Measurements from ENCODE around the gene PET117. TPM values are rescaled to one million over a fixed set of nuclear protein-coding genes. Genes with fewer than 3 reads are reported as not detected.

Gene PET117
- total RNA-seq, 4 donors from 2014 or later, result 15.7 to 21.7 (median 18.0) TPM

- peaks cover 0 to 41% (median 0%) of the 10 kb centered on the region in 3 donors for H3K36me3 ChIP-seq
Observed at GRCh38 chr20:18165553-18165952, 27.9 kb downstream of the PET117 start.

GRCh38 chr20:18166241-18166881 is 28.7 kb downstream of the PET117 start:
- Histone ChIP-seq H3K4me3 (no peak overlapping the region), H3K4me1 (peaks cover 0 to 14% (median 0%) of the 10 kb centered on the region in 4 donors), H3K27ac (no peak overlapping the region), H3K27me3 (no peaks in the 10 kb centered on the region), H3K9me3 (no peaks in the 10 kb centered on the region), H3K36me3 (peaks cover 0 to 38% (median 0%) of the 10 kb centered on the region in 3 donors)
- TF ChIP-seq POLR2A (IDR thresholded peaks at IDR 0.05), result no peak
- TF ChIP-seq CTCF (IDR thresholded peaks at IDR 0.05), result no peak
- no peak for DNase-seq

More at GRCh38 chr20:18165553-18165952, 27.9 kb downstream of the PET117 start:
- no peaks in the 10 kb centered on the region for H3K27me3 ChIP-seq
- H3K27ac ChIP-seq, result no peak overlapping the region
- H3K4me3 ChIP-seq, result no peak overlapping the region
- peaks cover 0 to 14% (median 0%) of the 10 kb centered on the region in 4 donors for H3K4me1 ChIP-seq
- no peak for TF ChIP-seq CTCF (IDR thresholded peaks at IDR 0.05)
- DNase-seq, result no peak
- H3K9me3 ChIP-seq, result no peaks in the 10 kb centered on the region

DNA sequence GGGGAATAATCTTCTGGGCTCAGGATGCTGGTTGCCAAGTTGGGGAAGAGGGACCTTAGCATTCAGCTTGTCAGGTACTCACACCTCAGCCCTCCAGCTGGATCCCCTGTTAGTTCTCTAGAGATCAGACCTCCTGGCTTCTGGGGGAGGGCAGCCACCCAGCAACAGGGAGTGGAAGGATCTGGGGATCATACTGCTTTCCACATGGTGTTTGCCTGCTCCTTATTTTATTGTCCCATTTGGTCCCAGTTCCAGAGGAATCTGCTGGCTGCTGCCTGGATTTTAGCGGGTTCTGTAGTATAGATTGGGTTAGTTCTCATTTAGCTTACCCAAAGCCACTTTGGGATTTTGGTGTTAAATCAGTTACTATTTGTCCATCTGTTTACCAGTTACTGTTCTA is 29.3 kb downstream of the PET117 start:
- no peaks in the 10 kb centered on the region for H3K27me3 ChIP-seq
- TF ChIP-seq CTCF (IDR thresholded peaks at IDR 0.05) (no peak), POLR2A (IDR thresholded peaks at IDR 0.05) (no peak)
- no peaks in the 10 kb centered on the region for H3K9me3 ChIP-seq
- no peak for DNase-seq
- no peak overlapping the region for H3K27ac ChIP-seq
- H3K4me3 ChIP-seq, result no peak overlapping the region
- H3K36me3 ChIP-seq, result peaks cover 0 to 38% (median 0%) of the 10 kb centered on the region in 3 donors
- peaks cover 0 to 14% (median 0%) of the 10 kb centered on the region in 4 donors for H3K4me1 ChIP-seq

DNA sequence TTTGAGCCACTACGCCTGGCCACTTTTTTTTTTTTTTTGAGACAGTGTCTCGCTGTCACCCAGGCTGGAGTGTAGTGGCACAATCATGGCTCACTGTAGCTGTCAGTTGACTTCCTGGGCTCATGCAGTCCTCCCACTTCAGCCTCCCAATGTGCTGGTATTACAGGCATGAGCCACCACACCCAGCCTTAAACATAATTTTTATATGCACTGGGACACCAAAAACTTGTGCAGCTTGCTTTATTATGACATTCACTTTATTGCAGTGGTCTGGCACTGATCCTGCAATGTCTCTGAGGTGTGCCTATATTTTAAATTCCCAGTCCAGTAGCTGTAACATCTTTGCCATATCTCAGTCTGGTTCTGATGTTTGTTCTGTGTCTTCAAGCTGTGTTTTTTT is 34.7 kb downstream of the PET117 start:
- Histone ChIP-seq H3K36me3 (peaks cover 0 to 24% (median 0%) of the 10 kb centered on the region in 3 donors), H3K27me3 (no peaks in the 10 kb centered on the region)

GRCh38 chr20:18174906-18175683 is 37.4 kb downstream of the PET117 start:
- no peak overlapping the region for H3K27ac ChIP-seq
- no peak for DNase-seq
- no peaks in the 10 kb centered on the region for H3K27me3 ChIP-seq
- H3K4me3 ChIP-seq, result no peak overlapping the region
- TF ChIP-seq CTCF (IDR thresholded peaks at IDR 0.05), result no peak
- TF ChIP-seq POLR2A (IDR thresholded peaks at IDR 0.05), result no peak
- H3K4me1 ChIP-seq, result no peaks in the 10 kb centered on the region
- peaks cover 0 to 7% (median 0%) of the 10 kb centered on the region in 4 donors for H3K9me3 ChIP-seq
- H3K36me3 ChIP-seq, result peaks cover 0 to 36% (median 0%) of the 10 kb centered on the region in 3 donors

More for the DNA sequence above, 34.7 kb downstream of the PET117 start:
- H3K9me3 ChIP-seq, result no peaks in the 10 kb centered on the region
- TF ChIP-seq POLR2A (IDR thresholded peaks at IDR 0.05) (no peak), CTCF (IDR thresholded peaks at IDR 0.05) (no peak)
- no peaks in the 10 kb centered on the region for H3K4me1 ChIP-seq
- no peak overlapping the region for H3K4me3 ChIP-seq
- no peak for DNase-seq
- H3K27ac ChIP-seq, result no peak overlapping the region
